K562 (cell line): Measurements from ENCODE around the gene COMP. TPM values are rescaled to one million over a fixed set of nuclear protein-coding genes. Genes with fewer than 3 reads are reported as not detected.
A peak's percentile ranks its signal among the peaks of the same experiment; 100 is the strongest.

Experiments
- BRF1 ChIP-seq: IDR thresholded peaks from 3 replicates; pipeline ENCODE4 v1.6.1; 2011; ENCODE audit warnings: borderline replicate concordance, mild to moderate bottlenecking; ENCODE audit not compliant: insufficient read length; ENCODE audit errors: extremely low read depth
- MECOM ChIP-seq: fragments of 250-450 bp; sonication (Bioruptor Pico); IDR thresholded peaks from 2 replicates; pipeline ENCODE4 v1.8.0; 2022; ENCODE audit warnings: inconsistent platforms
- RAD21 ChIP-seq, 2 experiments: fragments of 250-450 bp in 1 of 2; fragments of 450-650 bp in 1 of 2; sonication (Bioruptor Pico) in 1 of 2; formaldehyde crosslinking in 1 of 2; IDR thresholded peaks in 1 of 2; conservative IDR thresholded peaks in 1 of 2; 2 replicates each; pipeline versions ENCODE4 v1.4.0 to v1.8.0; 2020 to 2022; ENCODE audit warnings: mild to moderate bottlenecking in 2 of 2, moderate library complexity in 1 of 2
- RAD51 ChIP-seq: fragments of 450-650 bp; IDR thresholded peaks from 2 replicates; pipeline ENCODE4 v1.7.1; 2016; ENCODE audit warnings: low read depth, mild to moderate bottlenecking, borderline replicate concordance
- SMC3 ChIP-seq: conservative IDR thresholded peaks from 2 replicates; pipeline ENCODE4 v1.6.1; 2011; ENCODE audit warnings: low read depth, low read length, improper control_type of control experiment; ENCODE audit not compliant: insufficient read depth
- TBL1XR1 ChIP-seq, 2 experiments: IDR thresholded peaks; 2 replicates each; pipeline ENCODE4 v1.6.1; 2012; ENCODE audit warnings: improper control_type of control experiment in 2 of 2, low read length in 2 of 2, mild to moderate bottlenecking in 1 of 2
- ZNF384 ChIP-seq: IDR thresholded peaks from 2 replicates; pipeline ENCODE4 v1.6.1; 2012; ENCODE audit warnings: low read depth, low read length, improper control_type of control experiment
- polyA plus RNA-seq, 8 experiments: library from polyadenylated mRNA; depleted of rRNA in 4 of 8; stranded (reverse) in 5 of 8; unstranded in 3 of 8; fragments of >200 nt; fragmentation: Nextera tagmentation in 2 of 8; fragmentation: Illumina TruSeq in 1 of 8; extraction: Ambion mirVana in 2 of 8; extraction: Trizol in 1 of 8; gene quantifications; 2 replicates each; pipeline versions ENCODE4 v1.2.1 to v1.2.3, GENCODE V29; 2011 to 2014; ENCODE audit warnings: inconsistent platforms in 1 of 8, missing spikeins in 1 of 8
- total RNA-seq, 7 experiments: library from RNA; depleted of rRNA in 6 of 7; stranded (reverse); fragments of >200 nt in 6 of 7; fragmentation: Illumina TruSeq in 2 of 7; extraction: Trizol in 2 of 7; gene quantifications; 2 replicates each; pipeline versions ENCODE4 v1.2.1 to v1.2.3, GENCODE V29; 2011 to 2021; ENCODE audit warnings: low replicate concordance in 1 of 7
- TF ChIP-seq, protein P1 (sequence below), 3 experiments: IDR thresholded peaks in 2 of 3; conservative IDR thresholded peaks in 1 of 3; 2 replicates each; pipeline ENCODE4 v1.5.1; 2011 to 2012; ENCODE audit warnings: low read length in 3 of 3, mild to moderate bottlenecking in 3 of 3, control low read depth in 2 of 3, improper control_type of control experiment in 1 of 3, inconsistent platforms in 1 of 3, low read depth in 1 of 3, mixed read lengths in 1 of 3, moderate library complexity in 1 of 3; ENCODE audit not compliant: insufficient read depth in 2 of 3
- TF ChIP-seq, protein P2 (sequence below): IDR thresholded peaks from 3 replicates; pipeline ENCODE4 v1.6.1; 2011; ENCODE audit warnings: borderline replicate concordance, mild to moderate bottlenecking, moderate library complexity; ENCODE audit not compliant: insufficient read length; ENCODE audit errors: extremely low read depth
- TF ChIP-seq, protein P3 (sequence below), 3 experiments: fragments of 200-800 bp in 1 of 3; fragments of 250-450 bp in 1 of 3; fragments of 450-650 bp in 1 of 3; sonication (Bioruptor Pico) in 1 of 3; sonication (Bioruptor generic) in 1 of 3; formaldehyde crosslinking in 1 of 3; IDR thresholded peaks; 2 replicates each; pipeline versions ENCODE4 v1.6.1 to v1.8.0; 2016 to 2022; ENCODE audit warnings: mild to moderate bottlenecking in 2 of 3, missing genetic modification characterization in 2 of 3, missing compliant biosample characterization in 1 of 3, moderate library complexity in 1 of 3
- TF ChIP-seq, protein P4 (sequence below): fragments of 150-350 bp; IDR thresholded peaks from 2 replicates; pipeline ENCODE4 v1.6.1; 2014; ENCODE audit warnings: low read depth, mild to moderate bottlenecking, low read length, borderline replicate concordance

COMP gene
- total and polyA plus RNA-seq, 9 of the 15 experiments (the other 6 are each of a cell fraction or from before 2014, with no cell fraction given), result 0.07 TPM; not detected in 8

DNA sequence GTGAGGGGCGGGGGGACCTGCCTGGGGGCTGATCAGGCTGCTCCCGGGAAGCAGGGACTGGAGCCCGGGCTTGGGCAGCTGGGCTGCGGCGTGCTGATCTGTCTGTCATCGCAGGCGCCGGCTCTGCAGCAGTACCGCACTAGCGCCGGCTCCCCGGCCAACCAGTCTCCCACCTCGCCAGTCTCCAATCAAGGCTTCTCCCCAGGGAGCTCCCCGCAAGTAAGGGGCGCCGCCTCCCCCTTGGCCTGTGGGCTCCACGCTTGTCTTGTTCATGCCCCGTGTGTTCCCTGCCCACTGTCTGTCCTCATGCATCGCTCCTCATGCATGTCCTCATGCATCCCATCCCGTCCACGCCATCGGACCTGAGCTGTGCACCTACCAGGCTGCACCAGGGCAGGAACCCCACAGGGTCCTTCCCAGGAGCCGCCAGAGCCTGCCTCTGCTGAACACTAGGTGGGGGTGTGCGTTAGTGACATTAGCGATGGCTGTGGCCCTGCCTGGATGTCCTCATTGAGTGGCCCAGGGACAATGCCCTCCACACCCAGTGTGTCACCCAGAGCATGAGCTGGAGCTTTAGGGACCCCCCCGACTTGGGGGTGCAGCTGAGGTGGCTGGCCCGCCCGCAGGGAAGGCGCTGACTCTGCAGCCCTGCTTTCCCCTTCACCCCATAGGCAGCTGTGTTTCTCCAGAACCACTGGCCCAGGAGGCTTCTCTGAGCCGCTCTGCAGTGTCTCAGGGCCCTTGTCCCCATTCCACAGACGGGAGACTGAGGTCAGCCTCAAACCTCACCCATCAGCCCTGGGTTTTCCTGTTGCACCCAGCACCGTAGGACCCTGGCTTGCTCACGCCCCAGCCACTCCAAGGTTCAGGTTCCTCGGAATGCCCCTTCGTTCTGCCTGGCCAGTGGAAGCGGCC lies 19.5 kb downstream of the COMP start (continued):
- TF ChIP-seq, protein P1, sequence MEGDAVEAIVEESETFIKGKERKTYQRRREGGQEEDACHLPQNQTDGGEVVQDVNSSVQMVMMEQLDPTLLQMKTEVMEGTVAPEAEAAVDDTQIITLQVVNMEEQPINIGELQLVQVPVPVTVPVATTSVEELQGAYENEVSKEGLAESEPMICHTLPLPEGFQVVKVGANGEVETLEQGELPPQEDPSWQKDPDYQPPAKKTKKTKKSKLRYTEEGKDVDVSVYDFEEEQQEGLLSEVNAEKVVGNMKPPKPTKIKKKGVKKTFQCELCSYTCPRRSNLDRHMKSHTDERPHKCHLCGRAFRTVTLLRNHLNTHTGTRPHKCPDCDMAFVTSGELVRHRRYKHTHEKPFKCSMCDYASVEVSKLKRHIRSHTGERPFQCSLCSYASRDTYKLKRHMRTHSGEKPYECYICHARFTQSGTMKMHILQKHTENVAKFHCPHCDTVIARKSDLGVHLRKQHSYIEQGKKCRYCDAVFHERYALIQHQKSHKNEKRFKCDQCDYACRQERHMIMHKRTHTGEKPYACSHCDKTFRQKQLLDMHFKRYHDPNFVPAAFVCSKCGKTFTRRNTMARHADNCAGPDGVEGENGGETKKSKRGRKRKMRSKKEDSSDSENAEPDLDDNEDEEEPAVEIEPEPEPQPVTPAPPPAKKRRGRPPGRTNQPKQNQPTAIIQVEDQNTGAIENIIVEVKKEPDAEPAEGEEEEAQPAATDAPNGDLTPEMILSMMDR (IDR thresholded peaks at IDR 0.05 in 2 of 3, conservative IDR thresholded peaks at IDR 0.05 in 1 of 3; ENCODE audit: insufficient read depth in 2 of 3, low read depth in 1 of 3, low read length in 3 of 3), result peak; percentile 72
- no peak for TF ChIP-seq RAD51
- no peak for TF ChIP-seq BRF1
- no peak for TF ChIP-seq ZNF384
- no peak for TF ChIP-seq TBL1XR1 (IDR thresholded peaks at IDR 0.05; ENCODE audit: low read length in 2 of 2)
- no peak for TF ChIP-seq MECOM (CRISPR knock-in tag)
- peak; percentile 44 to 63 for TF ChIP-seq RAD21 (CRISPR knock-in tag; conservative IDR thresholded peaks at IDR 0.05 in 1 of 2, IDR thresholded peaks at IDR 0.05 in 1 of 2)
- TF ChIP-seq, protein P2, sequence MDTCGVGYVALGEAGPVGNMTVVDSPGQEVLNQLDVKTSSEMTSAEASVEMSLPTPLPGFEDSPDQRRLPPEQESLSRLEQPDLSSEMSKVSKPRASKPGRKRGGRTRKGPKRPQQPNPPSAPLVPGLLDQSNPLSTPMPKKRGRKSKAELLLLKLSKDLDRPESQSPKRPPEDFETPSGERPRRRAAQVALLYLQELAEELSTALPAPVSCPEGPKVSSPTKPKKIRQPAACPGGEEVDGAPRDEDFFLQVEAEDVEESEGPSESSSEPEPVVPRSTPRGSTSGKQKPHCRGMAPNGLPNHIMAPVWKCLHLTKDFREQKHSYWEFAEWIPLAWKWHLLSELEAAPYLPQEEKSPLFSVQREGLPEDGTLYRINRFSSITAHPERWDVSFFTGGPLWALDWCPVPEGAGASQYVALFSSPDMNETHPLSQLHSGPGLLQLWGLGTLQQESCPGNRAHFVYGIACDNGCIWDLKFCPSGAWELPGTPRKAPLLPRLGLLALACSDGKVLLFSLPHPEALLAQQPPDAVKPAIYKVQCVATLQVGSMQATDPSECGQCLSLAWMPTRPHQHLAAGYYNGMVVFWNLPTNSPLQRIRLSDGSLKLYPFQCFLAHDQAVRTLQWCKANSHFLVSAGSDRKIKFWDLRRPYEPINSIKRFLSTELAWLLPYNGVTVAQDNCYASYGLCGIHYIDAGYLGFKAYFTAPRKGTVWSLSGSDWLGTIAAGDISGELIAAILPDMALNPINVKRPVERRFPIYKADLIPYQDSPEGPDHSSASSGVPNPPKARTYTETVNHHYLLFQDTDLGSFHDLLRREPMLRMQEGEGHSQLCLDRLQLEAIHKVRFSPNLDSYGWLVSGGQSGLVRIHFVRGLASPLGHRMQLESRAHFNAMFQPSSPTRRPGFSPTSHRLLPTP, result no peak
- TF ChIP-seq, protein P3, sequence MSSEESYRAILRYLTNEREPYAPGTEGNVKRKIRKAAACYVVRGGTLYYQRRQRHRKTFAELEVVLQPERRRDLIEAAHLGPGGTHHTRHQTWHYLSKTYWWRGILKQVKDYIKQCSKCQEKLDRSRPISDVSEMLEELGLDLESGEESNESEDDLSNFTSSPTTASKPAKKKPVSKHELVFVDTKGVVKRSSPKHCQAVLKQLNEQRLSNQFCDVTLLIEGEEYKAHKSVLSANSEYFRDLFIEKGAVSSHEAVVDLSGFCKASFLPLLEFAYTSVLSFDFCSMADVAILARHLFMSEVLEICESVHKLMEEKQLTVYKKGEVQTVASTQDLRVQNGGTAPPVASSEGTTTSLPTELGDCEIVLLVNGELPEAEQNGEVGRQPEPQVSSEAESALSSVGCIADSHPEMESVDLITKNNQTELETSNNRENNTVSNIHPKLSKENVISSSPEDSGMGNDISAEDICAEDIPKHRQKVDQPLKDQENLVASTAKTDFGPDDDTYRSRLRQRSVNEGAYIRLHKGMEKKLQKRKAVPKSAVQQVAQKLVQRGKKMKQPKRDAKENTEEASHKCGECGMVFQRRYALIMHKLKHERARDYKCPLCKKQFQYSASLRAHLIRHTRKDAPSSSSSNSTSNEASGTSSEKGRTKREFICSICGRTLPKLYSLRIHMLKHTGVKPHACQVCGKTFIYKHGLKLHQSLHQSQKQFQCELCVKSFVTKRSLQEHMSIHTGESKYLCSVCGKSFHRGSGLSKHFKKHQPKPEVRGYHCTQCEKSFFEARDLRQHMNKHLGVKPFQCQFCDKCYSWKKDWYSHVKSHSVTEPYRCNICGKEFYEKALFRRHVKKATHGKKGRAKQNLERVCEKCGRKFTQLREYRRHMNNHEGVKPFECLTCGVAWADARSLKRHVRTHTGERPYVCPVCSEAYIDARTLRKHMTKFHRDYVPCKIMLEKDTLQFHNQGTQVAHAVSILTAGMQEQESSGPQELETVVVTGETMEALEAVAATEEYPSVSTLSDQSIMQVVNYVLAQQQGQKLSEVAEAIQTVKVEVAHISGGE (CRISPR knock-in tag; IDR thresholded peaks at IDR 0.05), result no peak
- TF ChIP-seq, protein P4, sequence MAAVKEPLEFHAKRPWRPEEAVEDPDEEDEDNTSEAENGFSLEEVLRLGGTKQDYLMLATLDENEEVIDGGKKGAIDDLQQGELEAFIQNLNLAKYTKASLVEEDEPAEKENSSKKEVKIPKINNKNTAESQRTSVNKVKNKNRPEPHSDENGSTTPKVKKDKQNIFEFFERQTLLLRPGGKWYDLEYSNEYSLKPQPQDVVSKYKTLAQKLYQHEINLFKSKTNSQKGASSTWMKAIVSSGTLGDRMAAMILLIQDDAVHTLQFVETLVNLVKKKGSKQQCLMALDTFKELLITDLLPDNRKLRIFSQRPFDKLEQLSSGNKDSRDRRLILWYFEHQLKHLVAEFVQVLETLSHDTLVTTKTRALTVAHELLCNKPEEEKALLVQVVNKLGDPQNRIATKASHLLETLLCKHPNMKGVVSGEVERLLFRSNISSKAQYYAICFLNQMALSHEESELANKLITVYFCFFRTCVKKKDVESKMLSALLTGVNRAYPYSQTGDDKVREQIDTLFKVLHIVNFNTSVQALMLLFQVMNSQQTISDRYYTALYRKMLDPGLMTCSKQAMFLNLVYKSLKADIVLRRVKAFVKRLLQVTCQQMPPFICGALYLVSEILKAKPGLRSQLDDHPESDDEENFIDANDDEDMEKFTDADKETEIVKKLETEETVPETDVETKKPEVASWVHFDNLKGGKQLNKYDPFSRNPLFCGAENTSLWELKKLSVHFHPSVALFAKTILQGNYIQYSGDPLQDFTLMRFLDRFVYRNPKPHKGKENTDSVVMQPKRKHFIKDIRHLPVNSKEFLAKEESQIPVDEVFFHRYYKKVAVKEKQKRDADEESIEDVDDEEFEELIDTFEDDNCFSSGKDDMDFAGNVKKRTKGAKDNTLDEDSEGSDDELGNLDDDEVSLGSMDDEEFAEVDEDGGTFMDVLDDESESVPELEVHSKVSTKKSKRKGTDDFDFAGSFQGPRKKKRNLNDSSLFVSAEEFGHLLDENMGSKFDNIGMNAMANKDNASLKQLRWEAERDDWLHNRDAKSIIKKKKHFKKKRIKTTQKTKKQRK, result no peak
- peak; percentile 33; the same call in 1 of the 2 replicates for TF ChIP-seq SMC3
